ENCODE results near the gene PIR. TPM values are rescaled to one million over a fixed set of nuclear protein-coding genes. Genes with fewer than 3 reads are reported as not detected.

The PIR gene
- 54.2 to 59.9 TPM (median 57.0 TPM) in 5 replicates for total RNA-seq (2022; extraction: Qiagen RNA extraction; ENCODE audit: low read depth)

GRCh38 chrX:15493118-15493962 lies at the start of gene PIR:
Gene PIR, minus strand, starts transcription at chrX:15493333. Its CDS starts 2,076 bp downstream, at chrX:15491257.

GRCh38 chrX:15500497-15500966 lies 7.4 kb upstream of the PIR start, which contains the start of gene BMX:
Gene BMX, plus strand, starts transcription at chrX:15500807. Its CDS starts 7,547 bp downstream, at chrX:15508354.

GRCh38 chrX:15384304-15384703 lies 108.8 kb downstream of the PIR start, which contains the start of gene VEGFD:
Gene VEGFD, minus strand, starts transcription at chrX:15384413. Its CDS starts 467 bp downstream, at chrX:15383946.

GRCh38 chrX:15335135-15336022 lies 157.8 kb downstream of the PIR start, which contains the start of gene PIGA:
Gene PIGA, minus strand, starts transcription at chrX:15335523. Its CDS starts 3,593 bp downstream, at chrX:15331930.

Other genes with a start within 250 kb of the PIR start
- gene ASB9, start 223.2 kb downstream of the PIR start, total RNA-seq (2022; extraction: Qiagen RNA extraction; ENCODE audit: low read depth), result 21.5 to 25.6 TPM (median 22.1 TPM) in 5 replicates
- gene ASB11, start 177.7 kb downstream of the PIR start, total RNA-seq (2022; extraction: Qiagen RNA extraction; ENCODE audit: low read depth), result not detected in 5 replicates
- 6.6 to 9.9 TPM (median 8.6 TPM) in 5 replicates for gene PIGA, start 157.8 kb downstream of the PIR start, total RNA-seq (2022; extraction: Qiagen RNA extraction; ENCODE audit: low read depth)
- 0.42 to 0.88 TPM (median 0.53 TPM) in 5 replicates for gene VEGFD, start 108.9 kb downstream of the PIR start, total RNA-seq (2022; extraction: Qiagen RNA extraction; ENCODE audit: low read depth)
- not detected in 5 replicates for gene BMX, start 7.5 kb upstream of the PIR start, total RNA-seq (2022; extraction: Qiagen RNA extraction; ENCODE audit: low read depth)
- 0.06 TPM in 1 of 5 replicates, not detected in the others for gene ACE2, start 107.6 kb upstream of the PIR start, total RNA-seq (2022; extraction: Qiagen RNA extraction; ENCODE audit: low read depth)
- gene CLTRN, start 171.5 kb upstream of the PIR start, total RNA-seq (2022; extraction: Qiagen RNA extraction; ENCODE audit: low read depth), result 0.90 to 1.4 TPM (median 1.1 TPM) in 5 replicates
- gene CA5B, start 244.9 kb upstream of the PIR start, total RNA-seq (2022; extraction: Qiagen RNA extraction; ENCODE audit: low read depth), result 2.3 to 5.2 TPM (median 3.6 TPM) in 5 replicates